Epithelial cell of esophagus (primary cell): ENCODE results near the gene SOX5.

Experiments used
- DNase-seq: peaks from one replicate; pipeline ENCODE4 v3.0.0; 2010; ENCODE audit warnings: low read depth
- H3K4me3 ChIP-seq: 2 replicates; pipeline ENCODE4 v1.5.1; 2011; ENCODE audit warnings: mild to moderate bottlenecking, low read length, control low read depth
- TF ChIP-seq, protein P1 (sequence below): IDR thresholded peaks from 2 replicates; pipeline ENCODE4 v1.5.1; 2011; ENCODE audit warnings: low read depth, mild to moderate bottlenecking, low read length, control low read depth, inconsistent platforms; ENCODE audit not compliant: insufficient read depth; ENCODE audit errors: missing control alignments

The SOX5 gene

DNA sequence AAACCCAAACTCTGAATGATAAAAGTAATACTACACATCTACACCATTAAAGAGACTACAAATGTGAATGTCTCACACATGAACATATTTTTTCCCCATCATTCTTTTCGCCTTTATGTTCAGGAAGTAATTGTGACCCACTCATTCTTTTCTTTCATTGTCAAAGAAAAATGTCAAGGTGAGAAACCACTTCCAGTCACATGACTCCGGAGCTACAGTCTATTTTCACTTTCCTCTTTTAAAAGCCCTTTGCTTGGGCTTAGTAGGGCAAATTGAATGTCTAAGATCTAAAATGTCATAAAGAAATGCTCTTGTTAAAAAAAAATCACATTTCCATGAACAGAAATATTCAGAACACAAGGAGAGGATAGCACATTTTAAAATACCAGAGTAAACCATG is 461.3 kb downstream of the SOX5 start:
- TF ChIP-seq, protein P1, sequence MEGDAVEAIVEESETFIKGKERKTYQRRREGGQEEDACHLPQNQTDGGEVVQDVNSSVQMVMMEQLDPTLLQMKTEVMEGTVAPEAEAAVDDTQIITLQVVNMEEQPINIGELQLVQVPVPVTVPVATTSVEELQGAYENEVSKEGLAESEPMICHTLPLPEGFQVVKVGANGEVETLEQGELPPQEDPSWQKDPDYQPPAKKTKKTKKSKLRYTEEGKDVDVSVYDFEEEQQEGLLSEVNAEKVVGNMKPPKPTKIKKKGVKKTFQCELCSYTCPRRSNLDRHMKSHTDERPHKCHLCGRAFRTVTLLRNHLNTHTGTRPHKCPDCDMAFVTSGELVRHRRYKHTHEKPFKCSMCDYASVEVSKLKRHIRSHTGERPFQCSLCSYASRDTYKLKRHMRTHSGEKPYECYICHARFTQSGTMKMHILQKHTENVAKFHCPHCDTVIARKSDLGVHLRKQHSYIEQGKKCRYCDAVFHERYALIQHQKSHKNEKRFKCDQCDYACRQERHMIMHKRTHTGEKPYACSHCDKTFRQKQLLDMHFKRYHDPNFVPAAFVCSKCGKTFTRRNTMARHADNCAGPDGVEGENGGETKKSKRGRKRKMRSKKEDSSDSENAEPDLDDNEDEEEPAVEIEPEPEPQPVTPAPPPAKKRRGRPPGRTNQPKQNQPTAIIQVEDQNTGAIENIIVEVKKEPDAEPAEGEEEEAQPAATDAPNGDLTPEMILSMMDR, result no peak
- DNase-seq, result no peak
- no peak overlapping the region for H3K4me3 ChIP-seq

DNA sequence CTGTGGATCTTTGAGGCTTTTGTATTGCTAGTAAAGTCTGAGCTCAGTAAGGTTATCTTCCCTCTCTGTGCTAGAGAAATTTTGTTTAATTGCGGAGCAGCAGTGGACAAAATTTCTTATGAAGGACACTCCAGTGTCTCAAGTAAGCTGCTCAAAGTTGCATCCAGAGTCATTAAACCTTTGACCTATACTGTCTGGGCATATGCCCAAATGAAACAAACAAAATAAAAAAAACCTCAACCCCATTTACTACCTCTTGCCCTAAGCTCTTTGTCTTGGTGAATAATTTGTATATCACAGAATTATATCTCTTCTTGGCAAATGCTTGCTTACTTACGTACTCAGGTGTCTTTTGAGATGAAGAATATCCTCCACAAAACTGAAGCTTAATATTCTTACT is 465.2 kb downstream of the SOX5 start:
- H3K4me3 ChIP-seq, result no peak overlapping the region
- TF ChIP-seq, protein P1, result no peak
- DNase-seq, result no peak

DNA sequence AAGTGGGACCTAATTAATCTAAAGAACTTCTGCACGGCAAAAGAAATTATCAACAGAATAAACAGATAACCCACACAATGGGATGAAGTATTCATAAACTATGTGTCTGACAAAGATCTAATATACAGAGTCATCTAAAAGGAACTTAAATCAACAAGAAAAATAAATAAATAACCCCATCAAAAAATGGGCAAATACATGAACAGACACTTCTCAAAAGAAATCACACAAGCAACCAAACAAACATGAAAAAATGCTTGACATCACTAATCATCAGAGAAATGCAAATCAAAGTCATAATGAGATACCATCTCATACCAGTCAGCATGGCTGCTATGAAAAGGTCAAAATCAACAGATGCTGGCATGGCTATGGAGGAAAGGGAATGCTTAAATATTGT is 466.9 kb downstream of the SOX5 start:
- no peak overlapping the region for H3K4me3 ChIP-seq
- DNase-seq, result peak; percentile 11
- TF ChIP-seq, protein P1, result no peak
